GM21786 (cell line): ENCODE results near the gene SANBR.

Experiments
- ATAC-seq: cut with Tn5 transposase; IDR thresholded peaks from one replicate; pipeline ENCODE4 v1.9.1; 2021; ENCODE audit not compliant: unreplicated experiment

SANBR gene

DNA sequence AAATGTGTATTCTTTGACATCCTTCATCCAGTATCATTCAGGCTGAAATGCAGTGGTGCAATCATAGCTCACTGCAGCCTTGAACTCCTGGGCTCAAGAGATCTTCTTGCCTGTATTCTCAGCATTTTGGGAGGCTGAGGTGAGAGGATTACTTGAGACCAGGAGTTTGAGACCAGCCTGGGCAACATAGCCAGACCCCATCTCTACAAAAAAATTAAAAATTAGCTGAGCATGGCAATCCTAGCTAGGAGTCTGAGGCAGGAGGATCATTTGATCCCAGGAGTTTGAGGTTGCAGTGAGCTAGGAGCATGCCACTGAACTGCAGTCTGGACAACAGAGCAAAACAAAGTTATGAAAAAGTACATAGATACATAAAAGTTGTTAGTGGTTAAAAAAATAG lies 24.1 kb downstream of the SANBR start:
- no peak for ATAC-seq

DNA sequence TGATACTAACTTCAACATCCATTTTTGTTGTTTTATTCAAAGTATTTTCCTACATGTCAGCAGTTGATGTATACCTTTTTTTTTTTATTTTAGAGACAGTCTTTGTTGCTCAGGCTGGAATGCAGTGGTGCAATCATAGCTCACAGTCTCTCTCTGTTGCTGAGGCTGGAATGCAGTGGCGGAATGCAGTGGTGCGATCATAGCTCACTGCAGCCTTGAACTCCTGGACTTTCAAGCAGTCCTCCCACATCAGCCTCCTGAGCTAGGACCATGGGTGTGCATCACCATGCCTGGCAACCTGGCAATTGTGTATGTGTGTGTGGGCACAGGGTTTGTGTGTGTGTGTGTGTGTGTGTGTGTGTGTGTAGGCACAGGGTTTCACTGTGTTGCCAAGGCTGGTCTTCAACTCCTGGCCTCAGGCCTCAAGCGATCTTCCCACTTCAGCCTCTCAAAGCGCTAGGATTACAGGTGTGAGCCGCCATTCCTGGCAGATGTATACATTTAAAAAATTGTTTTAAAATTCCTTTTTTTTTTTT lies 24.8 kb downstream of the SANBR start:
- no peak for ATAC-seq

DNA sequence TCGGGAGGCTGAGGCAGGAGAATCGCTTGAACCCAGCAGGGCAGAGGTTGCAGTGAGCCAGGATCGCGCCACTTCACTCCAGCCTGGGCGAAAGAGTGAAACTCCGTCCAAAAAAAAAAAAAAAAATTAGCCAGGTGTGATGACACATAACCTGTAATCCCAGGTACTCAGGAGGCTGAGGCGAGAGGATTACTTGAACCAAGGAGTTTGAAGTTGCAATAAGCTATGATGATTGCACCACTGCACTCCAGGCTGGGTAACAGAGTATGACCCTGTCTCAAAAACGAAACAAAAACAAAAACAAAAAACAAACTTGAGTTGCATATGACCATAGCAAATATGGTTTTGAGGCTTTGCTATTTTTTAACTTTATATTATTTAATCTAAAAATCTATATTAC lies 25.8 kb downstream of the SANBR start:
- no peak for ATAC-seq

DNA sequence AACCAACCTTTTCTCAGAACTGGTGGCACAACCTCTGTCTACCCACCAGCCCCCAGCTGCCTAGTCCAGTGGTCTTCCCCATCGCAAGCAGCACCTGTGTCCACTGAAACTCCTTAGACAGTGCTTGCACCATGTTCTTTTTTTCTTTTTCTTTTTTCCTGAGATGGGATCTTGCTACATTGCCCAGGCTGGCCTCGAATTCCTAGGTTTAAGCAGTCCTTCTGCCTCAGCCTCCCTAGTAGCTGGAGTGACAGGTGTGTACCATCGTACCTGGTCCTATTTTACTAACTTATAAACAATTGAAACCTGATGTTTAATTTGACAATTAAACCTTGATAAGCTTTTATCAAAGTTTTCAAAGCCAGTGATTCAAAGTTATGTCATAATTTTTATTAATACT lies 30.8 kb downstream of the SANBR start:
- ATAC-seq, result no peak

DNA sequence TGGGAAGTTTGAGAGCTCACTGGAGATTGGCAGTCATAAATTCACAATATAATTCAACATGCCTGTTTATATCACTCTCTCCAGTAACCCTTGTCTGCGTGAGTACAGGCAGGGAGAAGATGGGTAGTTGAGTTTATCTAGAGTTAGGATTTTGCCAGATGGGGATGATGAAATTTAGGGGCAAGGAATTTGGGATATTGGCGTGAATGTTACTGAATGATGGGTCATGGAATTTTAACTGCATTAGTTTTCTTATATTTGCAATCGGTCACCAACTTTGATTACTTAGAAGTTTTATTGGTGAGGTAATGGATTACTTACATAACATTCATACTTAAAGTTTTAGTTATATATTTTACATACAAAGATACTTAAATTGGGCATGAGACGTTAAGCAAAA lies 35.1 kb downstream of the SANBR start:
- ATAC-seq, result no peak

DNA sequence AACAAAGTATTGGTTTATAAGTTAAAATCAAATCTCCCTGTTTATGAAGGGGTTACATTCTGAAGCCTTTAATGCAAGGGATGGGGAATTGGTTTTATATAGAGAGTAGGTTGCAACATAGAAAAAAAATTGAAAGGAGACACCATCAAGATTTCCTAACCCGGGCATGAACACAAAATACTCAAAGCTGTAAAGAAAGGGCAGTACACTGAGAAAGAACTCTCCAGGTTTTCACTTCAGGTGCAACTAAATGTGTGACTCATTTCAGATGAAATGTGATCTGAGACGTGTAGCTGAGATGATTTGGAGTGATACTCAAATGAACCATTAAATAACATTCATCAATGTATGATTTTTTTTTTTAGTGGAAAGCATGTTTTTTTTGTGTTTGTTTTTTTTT lies 43.6 kb downstream of the SANBR start:
- ATAC-seq, result no peak

DNA sequence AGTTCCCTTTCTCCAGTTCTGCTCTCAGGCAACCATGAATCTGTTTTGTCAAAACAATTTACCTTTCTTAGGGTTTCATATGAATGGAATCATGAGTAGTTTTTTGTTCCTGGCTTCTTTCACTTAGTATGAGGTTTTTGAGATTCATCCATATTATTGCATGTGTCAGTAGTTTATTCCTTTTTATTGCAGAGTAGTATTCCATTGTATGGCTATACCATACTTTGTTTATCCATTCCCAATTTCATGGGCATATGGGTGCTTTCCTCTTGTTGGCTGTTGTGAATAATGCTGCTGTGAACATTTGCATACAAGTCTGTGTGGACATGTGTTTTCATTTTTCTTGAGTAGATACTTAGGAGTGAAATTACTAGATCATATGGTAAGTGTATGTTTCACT lies 46.0 kb downstream of the SANBR start:
- ATAC-seq, result no peak

DNA sequence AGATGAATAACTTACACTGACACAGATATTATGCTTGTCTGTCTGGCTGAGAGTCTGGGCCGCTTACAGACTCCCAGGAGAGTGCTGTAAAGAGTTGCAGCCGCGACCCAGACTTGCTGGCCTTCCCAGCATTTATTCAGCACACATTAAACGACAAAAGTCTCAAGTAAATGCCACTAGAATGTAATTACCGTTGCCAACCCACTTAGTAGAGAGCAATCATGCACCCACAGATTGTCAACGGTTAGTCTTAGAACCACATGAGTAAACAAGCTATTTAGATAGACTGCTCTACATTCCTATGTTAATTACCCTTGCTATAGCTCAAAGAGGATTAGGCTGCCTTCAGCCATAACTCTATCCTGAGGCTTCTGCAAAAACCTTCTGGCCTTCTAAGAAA lies 48.5 kb downstream of the SANBR start:
- no peak for ATAC-seq
